UCSD-AML1 (cell line): ENCODE data around the gene EXD3.

ENCODE experiments used
- DNase-seq: peaks from one replicate; lab custom pipeline; 2025; ENCODE audit not compliant: unreplicated experiment; lab: John Stamatoyannopoulos, UW

Gene EXD3

GRCh38 chr9:137433349-137433915 lies 10.5 kb upstream of the EXD3 start:
- DNase-seq = no peak

DNA sequence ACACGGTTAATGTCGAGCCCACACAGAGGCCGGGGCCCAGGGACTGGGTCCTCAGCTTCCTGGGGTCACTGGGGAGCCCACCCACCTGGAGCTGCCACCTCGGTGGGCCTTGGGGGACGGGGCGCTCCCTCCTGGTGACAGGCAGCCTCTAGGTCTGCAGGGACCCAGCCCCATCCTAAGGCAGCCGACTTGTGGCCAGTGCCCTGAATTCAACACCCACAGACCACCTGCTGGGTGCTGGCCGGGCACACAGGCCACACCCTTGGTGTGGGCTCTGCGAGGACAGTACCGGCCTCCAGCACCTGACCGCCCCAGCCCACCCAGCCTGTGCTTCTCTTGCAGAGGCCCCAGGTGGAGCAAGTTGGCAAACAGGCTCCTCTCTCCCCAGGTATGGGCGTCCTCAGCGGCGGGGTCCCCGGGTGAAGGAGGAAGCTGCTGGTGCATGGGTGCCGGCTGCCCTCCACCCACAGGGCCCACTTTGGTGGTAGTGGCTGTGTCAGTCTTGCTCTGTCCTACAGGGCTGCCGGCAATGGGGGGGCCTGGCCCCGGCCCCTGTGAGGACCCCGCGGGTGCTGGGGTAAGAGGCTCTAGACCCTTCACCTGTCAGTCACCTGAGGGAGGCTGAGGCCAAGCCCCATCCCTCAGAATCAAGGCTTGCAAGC lies 9.9 kb upstream of the EXD3 start:
- DNase-seq = no peak

GRCh38 chr9:137431416-137431931 lies 8.5 kb upstream of the EXD3 start:
- DNase-seq = no peak

GRCh38 chr9:137430723-137431415 lies 7.9 kb upstream of the EXD3 start:
- DNase-seq = no peak

DNA sequence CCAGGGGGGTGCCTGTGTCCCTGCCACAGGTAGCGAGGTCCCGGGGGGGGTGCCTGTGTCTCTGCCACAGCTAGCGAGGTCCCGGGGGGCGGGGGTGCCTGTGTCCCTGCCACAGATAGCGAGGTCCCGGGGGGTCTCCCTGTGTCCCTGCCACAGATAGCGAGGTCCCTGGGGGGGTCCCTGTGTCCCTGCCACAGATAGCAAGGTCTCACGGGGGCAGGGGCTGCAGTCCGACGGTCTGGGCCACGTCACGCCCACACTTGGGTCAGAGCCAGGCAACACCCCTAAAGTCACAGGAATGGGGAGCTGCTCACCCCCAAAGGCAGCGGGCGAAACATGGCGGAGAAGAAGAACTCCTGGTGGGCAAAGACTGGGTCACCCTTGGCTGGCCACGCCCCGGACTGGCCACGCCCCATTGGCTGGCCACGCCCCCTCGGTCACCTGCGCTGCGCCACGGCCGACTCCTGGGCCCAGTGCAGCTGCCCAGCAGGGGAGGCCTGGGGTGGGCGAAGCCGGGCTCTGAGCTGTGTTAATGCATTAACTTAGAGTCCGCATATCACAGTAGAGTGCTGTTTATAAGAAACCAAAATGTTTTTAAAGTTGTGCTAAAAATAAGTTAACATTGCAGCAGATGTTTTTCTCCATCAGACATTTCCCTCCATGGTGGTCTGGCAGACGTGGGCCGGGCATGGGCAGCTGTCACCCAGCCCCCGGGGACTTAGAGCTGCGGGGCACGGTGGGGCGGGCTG lies 7.2 kb upstream of the EXD3 start:
- no peak for DNase-seq

GRCh38 chr9:137429546-137429890 lies 6.6 kb upstream of the EXD3 start:
- DNase-seq = no peak

DNA sequence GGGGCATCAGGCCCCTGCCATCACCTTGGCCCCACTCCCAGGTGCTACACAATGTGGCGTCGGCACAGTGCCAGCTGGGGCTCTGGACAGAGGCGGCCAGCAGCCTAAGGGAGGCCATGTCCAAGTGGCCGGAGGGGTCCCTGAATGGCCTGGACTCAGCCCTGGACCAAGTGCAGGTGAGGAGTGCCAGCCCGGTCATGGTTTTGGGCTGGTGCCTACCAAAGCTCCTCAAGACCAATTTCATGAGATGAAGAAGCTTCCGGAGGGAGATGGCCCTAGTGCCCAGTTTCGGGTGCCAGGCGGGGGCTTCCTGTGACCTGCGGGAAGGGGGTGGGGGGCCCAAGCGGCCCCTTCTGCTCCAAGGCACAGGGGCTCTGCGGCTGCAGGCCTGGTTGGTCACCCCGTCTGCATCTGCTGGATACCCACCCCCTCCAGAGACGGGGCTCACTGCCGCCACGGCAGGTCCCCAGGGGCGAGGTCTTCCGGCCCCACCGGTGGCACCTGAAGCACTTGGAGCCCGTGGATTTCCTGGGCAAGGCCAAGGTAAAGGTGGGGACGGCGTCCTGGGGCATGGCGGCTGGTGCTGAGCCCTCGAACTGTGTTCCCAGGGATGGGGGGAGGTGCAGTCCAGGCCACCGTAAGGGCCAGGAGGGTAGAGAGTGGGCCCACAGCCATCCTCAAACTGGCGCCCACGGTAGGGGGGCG lies 6.0 kb upstream of the EXD3 start:
- DNase-seq = no peak

DNA sequence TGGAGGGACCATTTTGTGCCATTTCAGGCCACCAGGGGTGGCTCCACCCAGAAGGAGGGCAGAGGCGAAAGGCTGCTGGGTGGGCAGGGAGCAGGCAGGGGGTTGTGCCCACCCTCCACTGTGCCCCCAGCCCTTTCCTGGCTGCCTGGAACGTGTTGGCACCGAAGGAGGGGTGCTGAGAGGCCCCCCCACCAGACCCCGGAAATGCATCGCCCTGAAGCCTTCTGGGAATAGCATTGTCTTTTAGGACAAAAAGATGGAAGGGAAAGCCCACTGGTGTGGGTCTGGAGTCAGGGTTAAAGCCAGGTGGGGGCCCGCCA lies 5.3 kb upstream of the EXD3 start:
- DNase-seq = no peak

DNA sequence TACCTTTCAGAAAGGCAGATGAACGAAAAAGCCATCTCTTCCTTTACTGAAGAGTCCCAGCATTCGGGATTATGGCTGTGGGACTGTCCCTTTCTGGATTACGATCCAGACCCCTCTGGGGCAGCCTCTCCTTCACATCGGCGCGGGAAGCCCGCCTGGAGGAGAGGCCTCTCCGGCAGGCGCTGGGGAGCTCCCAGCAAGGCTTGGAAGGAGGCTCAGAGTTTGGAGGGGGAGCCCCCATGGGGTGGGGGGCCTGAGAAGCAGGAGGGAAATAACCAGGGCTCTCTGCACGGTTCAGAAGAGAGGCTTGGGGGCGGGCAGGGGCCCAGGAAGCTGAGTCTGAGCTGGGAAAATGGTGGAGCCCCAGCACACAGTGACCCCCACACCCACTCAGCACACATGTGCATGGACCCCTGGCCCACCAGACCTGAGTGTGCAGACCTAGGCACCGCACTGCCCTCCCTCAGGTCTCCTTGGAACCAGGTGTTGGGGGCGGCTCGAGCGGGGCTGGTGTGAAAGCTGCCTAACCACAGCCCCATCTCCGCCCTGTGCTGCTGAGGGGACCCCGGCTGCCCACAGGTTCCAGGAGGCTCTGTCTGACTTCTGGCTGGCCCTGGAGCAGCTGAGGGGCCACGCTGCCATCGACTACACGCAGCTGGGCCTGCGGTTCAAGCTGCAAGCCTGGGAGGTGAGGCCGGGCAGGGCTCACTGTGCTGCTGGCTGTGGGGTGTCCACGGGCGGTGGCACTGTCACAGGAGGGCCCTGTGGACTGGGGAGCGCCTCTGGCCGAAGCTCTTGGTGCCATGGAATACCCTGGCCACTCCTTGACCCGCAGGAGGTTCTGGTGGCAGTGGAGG lies 4.7 kb upstream of the EXD3 start:
- no peak for DNase-seq

GRCh38 chr9:137426018-137426681 lies 3.2 kb upstream of the EXD3 start:
- DNase-seq = no peak

- peak; percentile 41 for DNase-seq
Measured at GRCh38 chr9:137423514-137424291, 741 bp upstream of the EXD3 start.

- no peak for DNase-seq
Measured at GRCh38 chr9:137421838-137422603, 941 bp downstream of the EXD3 start.

- DNase-seq = peak; percentile 56
Measured at GRCh38 chr9:137417161-137418021, 5.6 kb downstream of the EXD3 start.

- DNase-seq = no peak
Measured at GRCh38 chr9:137416563-137417151, 6.3 kb downstream of the EXD3 start.

- DNase-seq = no peak
Measured at GRCh38 chr9:137416006-137416562, 6.9 kb downstream of the EXD3 start.

GRCh38 chr9:137415451-137415850 lies 7.5 kb downstream of the EXD3 start:
- no peak for DNase-seq

DNA sequence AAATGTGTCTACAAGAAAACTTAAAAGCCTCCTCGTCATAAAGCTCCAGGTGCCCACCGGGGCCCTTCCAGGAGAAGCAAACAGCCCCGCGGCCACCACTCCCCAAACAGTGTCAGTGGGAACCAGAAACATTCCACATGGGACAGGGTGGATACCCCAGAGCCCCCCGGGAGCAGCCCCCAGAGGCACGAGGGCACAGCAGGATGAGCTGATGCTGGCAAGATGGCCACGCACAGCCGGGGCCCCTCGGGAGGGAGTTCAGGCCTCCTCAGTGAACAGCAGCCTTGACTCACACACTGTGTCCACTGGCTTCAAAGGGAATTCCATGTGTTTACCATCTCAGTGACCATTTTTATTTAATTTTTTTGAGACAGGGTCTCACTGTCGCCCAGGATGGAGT lies 10.5 kb downstream of the EXD3 start:
- DNase-seq = no peak
